KMS-11 (cell line): Measurements from ENCODE around the gene FRMD4A.

Experiments used
- H2AFZ ChIP-seq: fragments of 200-600 bp; sonication (generic); 2 replicates; pipeline ENCODE4 v1.6.1; 2016; ENCODE audit warnings: antibody characterized with exemption, mixed run types, low read depth
- H3K27ac ChIP-seq: fragments of 200-600 bp; sonication (generic); 2 replicates; pipeline ENCODE4 v1.6.1; 2016; ENCODE audit warnings: mild to moderate bottlenecking, mixed run types
- H3K27me3 ChIP-seq: fragments of 200-600 bp; sonication (generic); 2 replicates; pipeline ENCODE4 v1.6.1; 2017; ENCODE audit warnings: mild to moderate bottlenecking, low read depth, mixed run types, moderate library complexity; ENCODE audit not compliant: insufficient read depth
- H3K36me3 ChIP-seq: fragments of 200-600 bp; sonication (generic); 2 replicates; pipeline ENCODE4 v1.6.1; 2017; ENCODE audit warnings: mild to moderate bottlenecking, mixed run types; ENCODE audit not compliant: insufficient read depth
- H3K4me1 ChIP-seq: fragments of 200-600 bp; sonication (generic); 2 replicates; pipeline ENCODE4 v1.6.1; 2016; ENCODE audit warnings: mild to moderate bottlenecking, low read depth, mixed run types; ENCODE audit not compliant: poor library complexity, severe bottlenecking
- H3K4me2 ChIP-seq: fragments of 200-600 bp; sonication (generic); 2 replicates; pipeline ENCODE4 v1.7.0; 2016; ENCODE audit warnings: mild to moderate bottlenecking, mixed run types
- H3K4me3 ChIP-seq: fragments of 200-600 bp; sonication (generic); IDR thresholded peaks from 2 replicates; pipeline ENCODE4 v1.6.1; 2017; ENCODE audit warnings: low read depth, low read length, mixed read lengths; ENCODE audit not compliant: insufficient read depth
- H3K79me2 ChIP-seq: fragments of 200-600 bp; sonication (generic); 2 replicates; pipeline ENCODE4 v1.6.1; 2016; ENCODE audit warnings: low read depth, mixed run types; ENCODE audit not compliant: insufficient read depth
- H3K9ac ChIP-seq: fragments of 200-600 bp; sonication (generic); 2 replicates; pipeline ENCODE4 v1.6.1; 2016; ENCODE audit warnings: mild to moderate bottlenecking, mixed run types
- H4K20me1 ChIP-seq: fragments of 200-600 bp; sonication (generic); 2 replicates; pipeline ENCODE4 v1.6.1; 2016; ENCODE audit warnings: mild to moderate bottlenecking, mixed run types; ENCODE audit not compliant: insufficient read depth
- CTCF ChIP-seq: fragments of 200-600 bp; sonication (generic); conservative IDR thresholded peaks from 2 replicates; pipeline ENCODE4 v1.6.1; 2017; ENCODE audit warnings: low read depth, mild to moderate bottlenecking, antibody characterized with exemption, low read length, moderate library complexity, mixed read lengths

FRMD4A gene

GRCh38 chr10:13758312-13758711 is 572.4 kb downstream of the FRMD4A start:
- H3K9ac ChIP-seq: no peak overlapping the region
- no peak for TF ChIP-seq CTCF
- H3K27me3 ChIP-seq: no peaks in the 10 kb centered on the region
- H3K27ac ChIP-seq: no peak overlapping the region
- no peak overlapping the region for H2AFZ ChIP-seq
- H3K4me2 ChIP-seq: no peak overlapping the region
- no peaks in the 10 kb centered on the region for H3K36me3 ChIP-seq
- H3K4me1 ChIP-seq: no peaks in the 10 kb centered on the region
- no peaks in the 10 kb centered on the region for H3K79me2 ChIP-seq
- H3K4me3 ChIP-seq: no peak overlapping the region
- no peaks in the 10 kb centered on the region for H4K20me1 ChIP-seq

- no peaks in the 10 kb centered on the region for H4K20me1 ChIP-seq
- H3K36me3 ChIP-seq: no peaks in the 10 kb centered on the region
These were observed 576.4 kb downstream of the FRMD4A start for GRCh38 chr10:13754277-13754676.

DNA sequence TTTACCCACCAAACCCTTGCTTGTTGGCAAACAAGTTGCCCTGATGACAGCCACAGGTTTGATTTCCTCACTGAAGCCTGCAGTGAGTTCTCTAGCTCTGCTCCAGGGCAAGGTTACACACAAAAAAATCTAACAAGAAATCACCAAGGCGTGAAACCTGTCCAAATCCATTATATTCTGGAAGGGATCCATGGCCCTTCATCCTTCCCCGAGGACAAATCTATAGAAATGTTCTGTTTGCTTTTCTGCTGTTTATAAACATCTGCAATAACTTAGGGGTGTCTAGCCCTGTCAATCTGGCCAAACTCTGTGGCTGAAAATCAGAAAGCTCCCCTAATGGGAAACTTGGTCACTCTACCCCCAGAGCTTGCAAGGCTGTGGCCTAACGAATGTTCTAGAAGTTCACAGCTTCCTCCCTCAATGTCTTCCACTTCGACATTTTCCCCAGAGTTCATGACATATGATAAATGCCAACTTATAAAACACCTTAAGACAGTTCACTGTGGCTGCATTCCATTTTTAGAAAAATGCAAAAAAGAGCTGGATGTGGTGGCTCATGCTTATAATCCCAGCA is 579.4 kb downstream of the FRMD4A start:
- Histone ChIP-seq H4K20me1 (no peaks in the 10 kb centered on the region), H3K4me1 (peaks cover 63% of the 10 kb centered on the region), H3K4me3 (no peak overlapping the region), H3K4me2 (peak overlapping the region; percentile 62), H3K9ac (no peak overlapping the region; the same call in 1 of the 2 replicates), H2AFZ (no peak overlapping the region), H3K79me2 (no peaks in the 10 kb centered on the region), H3K27ac (peak overlapping the region; percentile 46; the same call in 1 of the 2 replicates), H3K36me3 (no peaks in the 10 kb centered on the region), H3K27me3 (no peaks in the 10 kb centered on the region)
- no peak for TF ChIP-seq CTCF

More at GRCh38 chr10:13754277-13754676, 576.4 kb downstream of the FRMD4A start:
- no peak overlapping the region for H3K4me3 ChIP-seq
- TF ChIP-seq CTCF: no peak
- H2AFZ ChIP-seq: no peak overlapping the region
- H3K4me1 ChIP-seq: peaks cover 33% of the 10 kb centered on the region
- no peaks in the 10 kb centered on the region for H3K27me3 ChIP-seq
- H3K27ac ChIP-seq: no peak overlapping the region
- no peak overlapping the region for H3K4me2 ChIP-seq
- no peaks in the 10 kb centered on the region for H3K79me2 ChIP-seq
- no peak overlapping the region for H3K9ac ChIP-seq

GRCh38 chr10:13750299-13751190 is 580.2 kb downstream of the FRMD4A start:
- Histone ChIP-seq H3K27me3 (no peaks in the 10 kb centered on the region), H4K20me1 (no peaks in the 10 kb centered on the region), H2AFZ (no peak overlapping the region), H3K79me2 (no peaks in the 10 kb centered on the region), H3K4me1 (peaks cover 70% of the 10 kb centered on the region), H3K4me3 (no peak overlapping the region), H3K27ac (peak overlapping the region; percentile 46; the same call in 1 of the 2 replicates), H3K4me2 (peak overlapping the region; percentile 62), H3K36me3 (no peaks in the 10 kb centered on the region), H3K9ac (no peak overlapping the region; the same call in 1 of the 2 replicates)
- no peak for TF ChIP-seq CTCF
